Pons (tissue), 1 donor: ENCODE data around the gene MCTS1.
A peak's percentile ranks its signal among the peaks of the same experiment; 100 is the strongest.
"Not testable (repeated sequence)": the region's sequence is repeated elsewhere in the genome, so short reads cannot be mapped to it uniquely, and the experiment has no call there.

Experiments used
- DNase-seq: peaks from one replicate; pipeline ENCODE4 v3.0.0-alpha.2; 2016; ENCODE audit warnings: low spot score

The MCTS1 gene

GRCh38 chrX:120603707-120604360 is at the start of gene MCTS1:
Gene MCTS1 (plus strand): TSS chrX:120604101. CDS start chrX:120604237, 136 bp downstream.
- DNase-seq: peak; percentile 86

GRCh38 chrX:120556251-120556650 is 47.6 kb upstream of the MCTS1 start:
- no peak for DNase-seq

- peak; percentile 28 for DNase-seq
Observed at GRCh38 chrX:120559804-120560203, 44.1 kb upstream of the MCTS1 start.

GRCh38 chrX:120560405-120560841 is 43.5 kb upstream of the MCTS1 start:
- no peak for DNase-seq

GRCh38 chrX:120560842-120561633 is 42.9 kb upstream of the MCTS1 start, which contains the start of gene CUL4B:
Gene CUL4B (minus strand): TSS chrX:120560962. CDS start chrX:120560638, 324 bp downstream.
- DNase-seq: peak; percentile 94

GRCh38 chrX:120561634-120562568 is 42.0 kb upstream of the MCTS1 start:
- peak; percentile 26 for DNase-seq

- DNase-seq: peak; percentile 4
Observed at GRCh38 chrX:120562569-120562926, 41.4 kb upstream of the MCTS1 start.

- DNase-seq: no peak
Observed at GRCh38 chrX:120564925-120565324, 39.0 kb upstream of the MCTS1 start.

- DNase-seq: no peak
Observed at GRCh38 chrX:120566817-120567216, 37.1 kb upstream of the MCTS1 start.

- DNase-seq: no peak
Observed at GRCh38 chrX:120568035-120568434, 35.9 kb upstream of the MCTS1 start.

- DNase-seq: no peak
Observed at GRCh38 chrX:120568609-120569008, 35.3 kb upstream of the MCTS1 start.

GRCh38 chrX:120570011-120570600 is 33.8 kb upstream of the MCTS1 start:
- no peak for DNase-seq

GRCh38 chrX:120573806-120574205 is 30.1 kb upstream of the MCTS1 start:
- not testable (repeated sequence) for DNase-seq

GRCh38 chrX:120575379-120576114 is 28.4 kb upstream of the MCTS1 start:
- no peak for DNase-seq

- DNase-seq: no peak
Observed at GRCh38 chrX:120585702-120586101, 18.2 kb upstream of the MCTS1 start.

- DNase-seq: no peak
Observed at GRCh38 chrX:120604361-120604782, 471 bp downstream of the MCTS1 start.

- no peak for DNase-seq
Observed at GRCh38 chrX:120612086-120612485, 8.2 kb downstream of the MCTS1 start.

GRCh38 chrX:120614816-120615215 is 10.9 kb downstream of the MCTS1 start:
- DNase-seq: no peak

GRCh38 chrX:120617996-120618630 is 14.2 kb downstream of the MCTS1 start:
- no peak for DNase-seq

GRCh38 chrX:120625371-120625770 is 21.5 kb downstream of the MCTS1 start:
- no peak for DNase-seq
